ENCODE results near the gene PBX3. TPM values are rescaled to one million over a fixed set of nuclear protein-coding genes. Genes with fewer than 3 reads are reported as not detected.
A peak's percentile ranks its signal among the peaks of the same experiment; 100 is the strongest.

The PBX3 gene
- total RNA-seq, 4 donors from 2014 or later: 14.1 to 31.1 (median 21.6) TPM

GRCh38 chr9:125946397-125946796 is 199.2 kb downstream of the PBX3 start:
- intact Hi-C loops (cut with DNase I; ENCODE audit: low total_unique reads): no loop called here
- H3K4me3 ChIP-seq (ENCODE audit: low read depth, poor library complexity, severe bottlenecking): no peak overlapping the region
- no peak for DNase-seq (ENCODE audit: low spot score in 2 of 2)
- TF ChIP-seq CTCF (IDR thresholded peaks at IDR 0.05) (no peak), POLR2A (IDR thresholded peaks at IDR 0.05) (no peak)

- no peak for TF ChIP-seq CTCF (IDR thresholded peaks at IDR 0.05)
- TF ChIP-seq POLR2A (IDR thresholded peaks at IDR 0.05): no peak
- DNase-seq (ENCODE audit: low spot score in 2 of 2): peak in 1 of 2 donors; percentile 26
- WGBS, 2 donors: 47 to 48% methylated on average over 4 of the region's 4 CpGs
- H3K4me3 ChIP-seq (ENCODE audit: low read depth, poor library complexity, severe bottlenecking): no peak overlapping the region
- intact Hi-C loops (cut with DNase I; ENCODE audit: low total_unique reads): no loop called here
Observed at GRCh38 chr9:125948887-125949596, 201.9 kb downstream of the PBX3 start.

GRCh38 chr9:125949703-125950460 is 202.7 kb downstream of the PBX3 start:
- intact Hi-C loops (cut with DNase I; ENCODE audit: low total_unique reads): no loop called here
- DNase-seq (ENCODE audit: low spot score in 2 of 2): no peak
- WGBS, 2 donors: 53% methylated on average over 9 of the region's 9 CpGs
- TF ChIP-seq CTCF (IDR thresholded peaks at IDR 0.05): no peak
- TF ChIP-seq POLR2A (IDR thresholded peaks at IDR 0.05): no peak
- no peak overlapping the region for H3K4me3 ChIP-seq (ENCODE audit: low read depth, poor library complexity, severe bottlenecking)

GRCh38 chr9:125950880-125951471 is 203.8 kb downstream of the PBX3 start:
- no peak overlapping the region for H3K4me3 ChIP-seq (ENCODE audit: low read depth, poor library complexity, severe bottlenecking)
- TF ChIP-seq POLR2A (IDR thresholded peaks at IDR 0.05) (no peak), CTCF (IDR thresholded peaks at IDR 0.05) (no peak)
- no peak for DNase-seq (ENCODE audit: low spot score in 2 of 2)
- intact Hi-C loops (cut with DNase I; ENCODE audit: low total_unique reads): no loop called here
- WGBS, 2 donors: 83 to 88% methylated on average over 4 of the region's 4 CpGs

GRCh38 chr9:125953314-125954019 is 206.3 kb downstream of the PBX3 start:
- 96% methylated on average over 12 of the region's 12 CpGs for WGBS, 2 donors
- intact Hi-C loops (cut with DNase I; ENCODE audit: low total_unique reads): no loop called here
- TF ChIP-seq CTCF (IDR thresholded peaks at IDR 0.05) (no peak), POLR2A (IDR thresholded peaks at IDR 0.05) (no peak)
- H3K4me3 ChIP-seq (ENCODE audit: low read depth, poor library complexity, severe bottlenecking): no peak overlapping the region
- no peak for DNase-seq (ENCODE audit: low spot score in 2 of 2)

Measured in lower leg skin (tissue), 4 donors.